Measurements from ENCODE around the gene TMTC2.

TMTC2 gene

GRCh38 chr12:82817368-82817767 lies 130.7 kb downstream of the TMTC2 start:
- H3K9ac ChIP-seq (ENCODE audit: low read length) = no peak overlapping the region
- no peaks in the 10 kb centered on the region for H3K36me3 ChIP-seq (ENCODE audit: insufficient read depth, low read length)
- no peak overlapping the region for H3K27ac ChIP-seq (ENCODE audit: low read depth, low read length, poor library complexity, severe bottlenecking)
- no peak overlapping the region for H2AFZ ChIP-seq (ENCODE audit: low read length)
- no peak overlapping the region for H3K4me2 ChIP-seq (ENCODE audit: low read length)
- H4K20me1 ChIP-seq (ENCODE audit: insufficient read depth, low read length) = no peaks in the 10 kb centered on the region
- TF ChIP-seq CTCF (IDR thresholded peaks at IDR 0.05; ENCODE audit: low read length) = no peak
- TF ChIP-seq EZH2 (IDR thresholded peaks at IDR 0.05; ENCODE audit: borderline replicate concordance, low read length) = no peak
- H3K79me2 ChIP-seq (ENCODE audit: insufficient read depth, low read length) = no peaks in the 10 kb centered on the region
- H3F3A ChIP-seq (ENCODE audit: insufficient read depth, low read length) = no peaks in the 10 kb centered on the region
- no peaks in the 10 kb centered on the region for H3K9me3 ChIP-seq (ENCODE audit: low read length)
- no peak overlapping the region for H3K4me3 ChIP-seq (ENCODE audit: low read depth, low read length, poor library complexity, severe bottlenecking)
- H3K27me3 ChIP-seq (ENCODE audit: insufficient read depth, low read length) = no peaks in the 10 kb centered on the region
- no peaks in the 10 kb centered on the region for H3K4me1 ChIP-seq (ENCODE audit: insufficient read depth, low read length, severe bottlenecking)
- H3K9me2 ChIP-seq (ENCODE audit: low read depth, low read length) = no peaks in the 10 kb centered on the region

DNA sequence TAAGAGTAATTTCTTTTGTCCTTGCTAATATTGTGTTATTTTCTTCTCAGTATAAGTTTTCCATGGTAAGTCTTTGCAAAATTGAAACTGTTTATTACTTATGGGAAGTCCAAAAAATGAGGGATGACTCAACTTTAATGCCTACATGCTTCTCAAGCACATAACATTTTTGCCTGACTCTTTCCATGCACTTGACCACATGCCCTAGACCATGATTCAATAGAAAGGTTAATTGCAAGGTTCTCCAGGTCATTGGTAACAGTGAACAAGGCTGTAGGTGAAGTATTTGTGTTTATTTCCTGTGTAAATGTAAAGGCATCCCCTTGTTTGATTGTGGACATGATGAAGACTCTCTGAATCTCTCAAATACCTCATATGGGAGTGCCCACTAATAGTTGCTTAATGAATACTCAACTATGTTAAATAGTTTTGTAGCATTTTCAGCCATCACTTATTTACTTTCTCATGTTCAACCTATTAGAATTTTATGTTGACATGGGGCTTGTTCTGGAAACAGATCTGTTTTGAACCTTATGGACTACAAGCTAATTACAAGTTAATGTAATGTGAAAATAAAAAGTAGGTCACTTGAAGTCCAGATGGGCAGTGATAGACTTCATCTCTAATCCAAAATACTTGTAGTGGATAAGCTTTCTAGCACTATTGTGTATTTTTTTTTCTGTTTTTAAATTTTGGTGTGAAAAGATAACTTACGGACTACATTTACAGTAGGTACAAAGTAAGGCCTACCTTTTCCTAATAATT lies 131.7 kb downstream of the TMTC2 start:
- Histone ChIP-seq H3K4me1 (ENCODE audit: insufficient read depth, low read length, severe bottlenecking) (no peaks in the 10 kb centered on the region), H3K79me2 (ENCODE audit: insufficient read depth, low read length) (no peaks in the 10 kb centered on the region), H3K36me3 (ENCODE audit: insufficient read depth, low read length) (no peaks in the 10 kb centered on the region), H4K20me1 (ENCODE audit: insufficient read depth, low read length) (no peaks in the 10 kb centered on the region), H3K27me3 (ENCODE audit: insufficient read depth, low read length) (no peaks in the 10 kb centered on the region), H3K27ac (ENCODE audit: low read depth, low read length, poor library complexity, severe bottlenecking) (no peak overlapping the region), H3K9ac (ENCODE audit: low read length) (no peak overlapping the region), H3K9me2 (ENCODE audit: low read depth, low read length) (no peaks in the 10 kb centered on the region), H3K4me2 (ENCODE audit: low read length) (no peak overlapping the region), H2AFZ (ENCODE audit: low read length) (no peak overlapping the region), H3F3A (ENCODE audit: insufficient read depth, low read length) (no peaks in the 10 kb centered on the region), H3K9me3 (ENCODE audit: low read length) (no peaks in the 10 kb centered on the region), H3K4me3 (ENCODE audit: low read depth, low read length, poor library complexity, severe bottlenecking) (no peak overlapping the region)
- no peak for TF ChIP-seq CTCF (IDR thresholded peaks at IDR 0.05; ENCODE audit: low read length)
- no peak for TF ChIP-seq EZH2 (IDR thresholded peaks at IDR 0.05; ENCODE audit: borderline replicate concordance, low read length)

- H3K4me3 ChIP-seq (ENCODE audit: low read depth, low read length, poor library complexity, severe bottlenecking) = no peak overlapping the region
- no peaks in the 10 kb centered on the region for H3K9me3 ChIP-seq (ENCODE audit: low read length)
- H4K20me1 ChIP-seq (ENCODE audit: insufficient read depth, low read length) = no peaks in the 10 kb centered on the region
- no peak overlapping the region for H2AFZ ChIP-seq (ENCODE audit: low read length)
- H3K4me1 ChIP-seq (ENCODE audit: insufficient read depth, low read length, severe bottlenecking) = no peaks in the 10 kb centered on the region
- no peak overlapping the region for H3K27ac ChIP-seq (ENCODE audit: low read depth, low read length, poor library complexity, severe bottlenecking)
- TF ChIP-seq CTCF (IDR thresholded peaks at IDR 0.05; ENCODE audit: low read length) = no peak
- no peak for TF ChIP-seq EZH2 (IDR thresholded peaks at IDR 0.05; ENCODE audit: borderline replicate concordance, low read length)
- no peak overlapping the region for H3K9ac ChIP-seq (ENCODE audit: low read length)
- H3K27me3 ChIP-seq (ENCODE audit: insufficient read depth, low read length) = no peaks in the 10 kb centered on the region
- H3K79me2 ChIP-seq (ENCODE audit: insufficient read depth, low read length) = no peaks in the 10 kb centered on the region
- H3K36me3 ChIP-seq (ENCODE audit: insufficient read depth, low read length) = no peaks in the 10 kb centered on the region
- H3K9me2 ChIP-seq (ENCODE audit: low read depth, low read length) = no peaks in the 10 kb centered on the region
- H3F3A ChIP-seq (ENCODE audit: insufficient read depth, low read length) = no peaks in the 10 kb centered on the region
- H3K4me2 ChIP-seq (ENCODE audit: low read length) = no peak overlapping the region
Observed at GRCh38 chr12:82826505-82826904, 139.8 kb downstream of the TMTC2 start.
